Thoracic aorta (tissue), 2 donors: ENCODE data around the gene SLC26A4. TPM values are rescaled to one million over a fixed set of nuclear protein-coding genes. Genes with fewer than 3 reads are reported as not detected.

Experiments used
- ATAC-seq: fragments of 150-250 bp; one replicate; pipeline ENCODE4 v1.8.0; 2017; ENCODE audit warnings: low read depth; ENCODE audit not compliant: insufficient number of reproducible peaks, low FRiP score
- DNase-seq: peaks from one replicate; pipeline ENCODE4 v3.0.0-alpha.2; 2020; ENCODE audit warnings: low spot score
- H3K27ac ChIP-seq, 2 donors: fragments of 200-600 bp; sonication (generic); 1 replicate in 1 of 2; 2 replicates in 1 of 2; pipeline ENCODE4 v1.5.1; 2016; ENCODE audit warnings: mild to moderate bottlenecking in 2 of 2, moderate library complexity in 2 of 2
- H3K27me3 ChIP-seq: fragments of 200-600 bp; sonication (generic); replicated peaks from 2 replicates; pipeline ENCODE4 v1.6.0; 2016; ENCODE audit warnings: mild to moderate bottlenecking; ENCODE audit not compliant: insufficient read depth
- H3K36me3 ChIP-seq: fragments of 200-600 bp; sonication (generic); one replicate; pipeline ENCODE4 v1.5.1; 2016
- H3K4me1 ChIP-seq, 2 donors: fragments of 200-600 bp; sonication (generic); 1 replicate in 1 of 2; 2 replicates in 1 of 2; pipeline versions ENCODE4 v1.5.1 to v1.6.0; 2016; ENCODE audit warnings: low read depth in 2 of 2, mild to moderate bottlenecking in 1 of 2; ENCODE audit not compliant: control insufficient read depth in 1 of 2
- H3K4me3 ChIP-seq: fragments of 200-600 bp; sonication (generic); 2 replicates; pipeline ENCODE4 v1.5.1; 2016; ENCODE audit warnings: mild to moderate bottlenecking
- H3K9me3 ChIP-seq: fragments of 200-600 bp; sonication (generic); 2 replicates; pipeline ENCODE4 v1.5.1; 2016
- CTCF ChIP-seq: fragments of 200-600 bp; sonication (generic); IDR thresholded peaks from one replicate; pipeline ENCODE4 v1.5.1; 2019; ENCODE audit warnings: antibody characterized with exemption
- total RNA-seq, 2 donors: library from RNA; depleted of rRNA; stranded (reverse); fragments of >200 nt; gene quantifications; one replicate each; pipeline versions ENCODE4 v1.1.0 to v1.2.3, GENCODE V29; 2016

The SLC26A4 gene
- total RNA-seq, 2 donors from 2014 or later, result 0.81 to 1.5 TPM

DNA sequence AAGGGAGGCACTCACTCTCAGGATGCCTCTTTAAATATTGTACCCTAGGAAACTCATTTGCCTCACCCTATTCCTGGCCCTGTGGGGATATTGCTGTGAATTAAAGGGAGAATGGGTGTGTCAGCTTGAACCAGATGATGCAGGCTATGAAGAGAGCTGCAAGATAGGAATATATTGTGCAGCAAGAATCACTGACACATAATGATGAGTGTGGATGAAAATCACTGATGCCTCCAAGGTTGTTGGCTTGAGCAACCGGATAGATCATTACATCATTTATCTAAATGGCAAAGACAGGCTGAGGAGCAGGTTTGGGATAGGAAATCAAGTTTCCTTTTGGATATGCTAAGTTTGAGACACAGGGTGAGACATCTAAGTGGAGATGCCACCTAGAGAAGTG, 6.2 kb downstream of the SLC26A4 start:
- H3K27ac ChIP-seq, result no peak overlapping the region
- TF ChIP-seq CTCF, result no peak
- DNase-seq (no peak), ATAC-seq (no peak)
- H3K36me3 ChIP-seq, result no peaks in the 10 kb centered on the region
- no peaks in the 10 kb centered on the region for H3K27me3 ChIP-seq
- no peaks in the 10 kb centered on the region for H3K9me3 ChIP-seq
- peaks cover 0 to under 1% of the 10 kb centered on the region in 2 donors for H3K4me1 ChIP-seq
- no peak overlapping the region for H3K4me3 ChIP-seq

- Histone ChIP-seq H3K4me1 (no peaks in the 10 kb centered on the region), H3K27me3 (no peaks in the 10 kb centered on the region), H3K36me3 (no peaks in the 10 kb centered on the region), H3K27ac (no peak overlapping the region), H3K9me3 (no peaks in the 10 kb centered on the region), H3K4me3 (no peak overlapping the region)
- no peak for TF ChIP-seq CTCF
- ATAC-seq (no peak), DNase-seq (no peak)
Measured at GRCh38 chr7:107667341-107667740, 6.7 kb downstream of the SLC26A4 start.

DNA sequence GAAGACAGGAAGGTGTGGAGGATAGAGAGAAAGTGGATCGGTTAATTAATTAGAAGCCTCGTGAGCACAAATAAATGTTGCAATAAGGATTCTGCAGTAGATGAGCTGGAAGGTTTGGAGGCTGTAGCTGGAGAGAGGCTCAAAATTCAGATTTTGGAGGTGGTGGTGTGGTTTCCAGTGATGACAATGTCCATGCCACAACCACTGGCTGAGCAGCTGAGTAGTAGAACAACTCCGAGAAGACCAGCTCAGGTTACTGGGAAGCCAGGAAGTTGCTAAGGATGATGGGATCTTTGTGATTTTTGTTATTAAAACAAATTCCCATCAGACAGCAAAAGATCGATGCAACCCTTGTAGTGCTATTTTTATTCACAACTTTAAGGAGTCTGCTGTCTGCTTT, 7.7 kb downstream of the SLC26A4 start:
- no peak for ATAC-seq
- no peak for TF ChIP-seq CTCF
- no peaks in the 10 kb centered on the region for H3K9me3 ChIP-seq
- no peak for DNase-seq
- no peaks in the 10 kb centered on the region for H3K27me3 ChIP-seq
- no peak overlapping the region for H3K4me3 ChIP-seq
- H3K36me3 ChIP-seq, result no peaks in the 10 kb centered on the region
- no peaks in the 10 kb centered on the region for H3K4me1 ChIP-seq
- no peak overlapping the region for H3K27ac ChIP-seq

- DNase-seq, result no peak
- H3K27ac ChIP-seq, result no peak overlapping the region
- no peaks in the 10 kb centered on the region for H3K4me1 ChIP-seq
- no peak for ATAC-seq
- no peak for TF ChIP-seq CTCF
- H3K36me3 ChIP-seq, result no peaks in the 10 kb centered on the region
- no peak overlapping the region for H3K4me3 ChIP-seq
- H3K9me3 ChIP-seq, result no peaks in the 10 kb centered on the region
- H3K27me3 ChIP-seq, result no peaks in the 10 kb centered on the region
Measured at GRCh38 chr7:107672183-107672582, 11.6 kb downstream of the SLC26A4 start.

DNA sequence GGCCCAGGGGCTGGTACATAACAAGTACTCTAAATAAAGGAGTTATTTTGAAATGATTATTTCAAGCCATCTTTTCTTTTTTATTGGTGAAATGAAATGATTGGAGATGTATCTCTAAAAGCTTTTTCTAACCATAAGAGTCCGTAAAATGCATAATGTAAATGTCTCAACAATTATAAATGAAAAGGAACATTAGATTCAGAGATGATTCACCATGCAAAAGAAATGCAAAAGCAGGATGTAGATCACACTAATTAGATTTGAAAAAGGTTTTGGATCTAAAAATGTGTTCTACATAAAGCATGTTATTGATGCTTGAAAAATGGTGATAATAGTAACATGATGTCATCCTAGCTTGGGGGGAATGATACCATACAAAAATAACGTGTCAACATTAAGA, 15.6 kb downstream of the SLC26A4 start:
- DNase-seq (no peak), ATAC-seq (no peak)
- H3K27me3 ChIP-seq, result no peaks in the 10 kb centered on the region
- H3K4me1 ChIP-seq, result peaks cover 0 to 9% of the 10 kb centered on the region in 2 donors
- no peak overlapping the region for H3K27ac ChIP-seq
- H3K9me3 ChIP-seq, result no peaks in the 10 kb centered on the region
- no peak overlapping the region for H3K4me3 ChIP-seq
- H3K36me3 ChIP-seq, result no peaks in the 10 kb centered on the region
- TF ChIP-seq CTCF, result no peak
